Suprapubic skin (tissue), 4 donors: ENCODE measurements around the gene KSR2. TPM values are rescaled to one million over a fixed set of nuclear protein-coding genes. Genes with fewer than 3 reads are reported as not detected.

Experiments used
- DNase-seq, 2 donors: peaks; one replicate each; pipeline ENCODE4 v3.0.0-alpha.2; 2019; ENCODE audit warnings: low spot score in 2 of 2
- H3K27ac ChIP-seq: fragments of 200-600 bp; sonication (generic); one replicate; pipeline ENCODE4 v1.5.1; 2019
- H3K27me3 ChIP-seq: fragments of 200-600 bp; sonication (generic); one replicate; pipeline ENCODE4 v1.5.1; 2019
- H3K36me3 ChIP-seq: fragments of 200-600 bp; sonication (generic); one replicate; pipeline ENCODE4 v1.5.1; 2019
- H3K4me1 ChIP-seq: fragments of 200-600 bp; sonication (generic); one replicate; pipeline ENCODE4 v1.5.1; 2019
- H3K4me3 ChIP-seq: fragments of 200-600 bp; sonication (generic); one replicate; pipeline ENCODE4 v1.5.1; 2019; ENCODE audit warnings: mild to moderate bottlenecking
- H3K9me3 ChIP-seq: fragments of 200-600 bp; sonication (generic); one replicate; pipeline ENCODE4 v1.5.1; 2019
- EP300 ChIP-seq: sonication (generic); formaldehyde crosslinking; IDR thresholded peaks from one replicate; pipeline ENCODE4 v1.6.1; 2017; ENCODE audit warnings: antibody characterized with exemption
- POLR2A ChIP-seq, 2 donors: fragments of 450-650 bp; IDR thresholded peaks; one replicate each; pipeline ENCODE4 v1.6.1; 2017; ENCODE audit warnings: antibody characterized with exemption in 2 of 2, mild to moderate bottlenecking in 2 of 2, moderate library complexity in 2 of 2
- POLR2AphosphoS5 ChIP-seq, 3 donors: sonication (generic); formaldehyde crosslinking; IDR thresholded peaks; one replicate each; pipeline ENCODE4 v1.6.1; 2017; ENCODE audit warnings: antibody characterized with exemption in 3 of 3
- WGBS: methylation state at CpG from one replicate; pipeline ENCODE4 v1.1.5; 2018; 5-methylcytosine and 5-hydroxymethylcytosine counted together
- total RNA-seq, 4 donors: library from RNA; depleted of rRNA; stranded (reverse); fragments of >200 nt; gene quantifications; one replicate each; pipeline ENCODE4 v1.1.0, GENCODE V29; 2016
- TF ChIP-seq, protein P1 (sequence below), 2 donors: fragments of 200-600 bp in 1 of 2; fragments of 450-650 bp in 1 of 2; sonication (generic) in 1 of 2; IDR thresholded peaks; one replicate each; pipeline ENCODE4 v1.5.1; 2016 to 2019; ENCODE audit warnings: antibody characterized with exemption in 2 of 2, mild to moderate bottlenecking in 1 of 2, moderate library complexity in 1 of 2

The KSR2 gene
- total RNA-seq, 4 donors from 2014 or later: 0.24 to 0.39 (median 0.38) TPM; not detected in 1

DNA sequence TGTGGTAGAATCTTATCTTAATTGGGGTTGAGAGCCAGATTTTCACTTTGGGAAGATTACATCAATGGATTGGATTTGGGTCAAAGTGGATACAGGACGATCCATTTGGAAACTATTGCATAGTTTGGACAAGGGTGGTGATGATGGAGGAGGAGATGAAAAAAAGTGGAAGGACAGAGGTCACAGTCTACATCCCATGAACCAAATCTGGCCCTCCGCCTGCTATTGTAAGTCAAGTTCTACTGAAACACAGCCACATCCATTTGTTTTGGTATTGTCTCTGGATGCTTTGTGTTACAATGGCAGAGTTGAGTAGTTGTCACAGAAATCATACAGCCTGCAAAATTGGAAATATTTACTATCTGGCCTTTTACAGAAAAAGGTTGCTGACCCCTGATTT, 310.6 kb downstream of the KSR2 start:
- Histone ChIP-seq H3K4me3 (no peak overlapping the region), H3K9me3 (no peaks in the 10 kb centered on the region), H3K4me1 (no peaks in the 10 kb centered on the region), H3K27me3 (no peaks in the 10 kb centered on the region), H3K27ac (no peak overlapping the region), H3K36me3 (no peaks in the 10 kb centered on the region)
- WGBS: 72% methylated on average over 2 of the region's 2 CpGs
- TF ChIP-seq POLR2A (IDR thresholded peaks at IDR 0.05) (no peak), EP300 (no peak), POLR2AphosphoS5 (IDR thresholded peaks at IDR 0.05) (no peak)
- TF ChIP-seq, protein P1, sequence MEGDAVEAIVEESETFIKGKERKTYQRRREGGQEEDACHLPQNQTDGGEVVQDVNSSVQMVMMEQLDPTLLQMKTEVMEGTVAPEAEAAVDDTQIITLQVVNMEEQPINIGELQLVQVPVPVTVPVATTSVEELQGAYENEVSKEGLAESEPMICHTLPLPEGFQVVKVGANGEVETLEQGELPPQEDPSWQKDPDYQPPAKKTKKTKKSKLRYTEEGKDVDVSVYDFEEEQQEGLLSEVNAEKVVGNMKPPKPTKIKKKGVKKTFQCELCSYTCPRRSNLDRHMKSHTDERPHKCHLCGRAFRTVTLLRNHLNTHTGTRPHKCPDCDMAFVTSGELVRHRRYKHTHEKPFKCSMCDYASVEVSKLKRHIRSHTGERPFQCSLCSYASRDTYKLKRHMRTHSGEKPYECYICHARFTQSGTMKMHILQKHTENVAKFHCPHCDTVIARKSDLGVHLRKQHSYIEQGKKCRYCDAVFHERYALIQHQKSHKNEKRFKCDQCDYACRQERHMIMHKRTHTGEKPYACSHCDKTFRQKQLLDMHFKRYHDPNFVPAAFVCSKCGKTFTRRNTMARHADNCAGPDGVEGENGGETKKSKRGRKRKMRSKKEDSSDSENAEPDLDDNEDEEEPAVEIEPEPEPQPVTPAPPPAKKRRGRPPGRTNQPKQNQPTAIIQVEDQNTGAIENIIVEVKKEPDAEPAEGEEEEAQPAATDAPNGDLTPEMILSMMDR (IDR thresholded peaks at IDR 0.05): no peak
- no peak for DNase-seq

DNA sequence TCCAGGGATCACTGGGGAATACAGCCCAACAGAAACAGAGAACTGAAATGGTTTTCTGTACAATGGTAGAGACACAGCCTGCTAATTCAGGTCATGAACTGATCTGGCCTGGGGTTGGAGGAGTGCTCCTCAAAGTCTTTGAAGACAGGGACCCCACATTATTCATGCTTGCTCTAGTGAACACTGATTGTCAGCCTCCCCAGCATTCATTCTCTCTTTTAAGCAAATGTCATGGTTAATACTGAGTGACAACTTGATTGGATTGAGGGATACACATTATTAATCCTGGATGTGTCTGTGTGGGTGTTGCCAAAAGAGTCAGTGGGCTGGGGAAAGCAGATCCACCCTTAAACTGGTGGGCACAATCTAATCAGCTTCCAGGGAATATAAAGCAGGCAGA, 319.0 kb downstream of the KSR2 start:
- Histone ChIP-seq H3K4me3 (no peak overlapping the region), H3K36me3 (no peaks in the 10 kb centered on the region), H3K27ac (no peak overlapping the region), H3K27me3 (peaks cover 13% of the 10 kb centered on the region), H3K9me3 (peaks cover 5% of the 10 kb centered on the region), H3K4me1 (no peaks in the 10 kb centered on the region)
- TF ChIP-seq, protein P1 (IDR thresholded peaks at IDR 0.05): no peak
- TF ChIP-seq POLR2AphosphoS5 (IDR thresholded peaks at IDR 0.05) (no peak), POLR2A (IDR thresholded peaks at IDR 0.05) (no peak), EP300 (no peak)
- DNase-seq: no peak

DNA sequence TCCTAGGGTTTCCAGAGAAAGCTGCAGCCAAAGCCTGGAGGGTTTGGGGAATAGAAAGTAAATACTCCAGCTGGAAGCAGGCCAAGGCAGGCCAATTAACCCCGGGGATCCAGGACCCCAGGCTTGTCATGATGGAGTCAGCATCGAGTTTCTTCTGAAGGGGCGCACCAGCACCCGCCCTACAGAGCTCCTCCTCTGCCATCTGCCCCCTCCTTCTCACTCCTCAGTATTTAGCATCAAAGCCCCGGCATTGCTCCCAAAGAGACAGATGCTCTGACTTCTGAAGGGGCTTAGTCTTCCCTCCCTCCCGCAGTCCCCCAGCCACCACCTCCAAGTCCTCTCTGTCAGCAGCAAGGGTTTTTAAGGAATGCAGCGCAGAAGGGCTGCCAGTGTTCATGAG, 322.3 kb downstream of the KSR2 start:
- WGBS: 12% methylated on average over 7 of the region's 7 CpGs
- H3K9me3 ChIP-seq: peaks cover 1% of the 10 kb centered on the region
- no peak for DNase-seq
- H3K36me3 ChIP-seq: no peaks in the 10 kb centered on the region
- TF ChIP-seq POLR2A (IDR thresholded peaks at IDR 0.05): no peak
- TF ChIP-seq EP300: no peak
- TF ChIP-seq, protein P1 (IDR thresholded peaks at IDR 0.05): no peak
- TF ChIP-seq POLR2AphosphoS5 (IDR thresholded peaks at IDR 0.05): no peak
- H3K4me3 ChIP-seq: no peak overlapping the region
- H3K27me3 ChIP-seq: peaks cover 13% of the 10 kb centered on the region
- H3K4me1 ChIP-seq: no peaks in the 10 kb centered on the region
- H3K27ac ChIP-seq: no peak overlapping the region

DNA sequence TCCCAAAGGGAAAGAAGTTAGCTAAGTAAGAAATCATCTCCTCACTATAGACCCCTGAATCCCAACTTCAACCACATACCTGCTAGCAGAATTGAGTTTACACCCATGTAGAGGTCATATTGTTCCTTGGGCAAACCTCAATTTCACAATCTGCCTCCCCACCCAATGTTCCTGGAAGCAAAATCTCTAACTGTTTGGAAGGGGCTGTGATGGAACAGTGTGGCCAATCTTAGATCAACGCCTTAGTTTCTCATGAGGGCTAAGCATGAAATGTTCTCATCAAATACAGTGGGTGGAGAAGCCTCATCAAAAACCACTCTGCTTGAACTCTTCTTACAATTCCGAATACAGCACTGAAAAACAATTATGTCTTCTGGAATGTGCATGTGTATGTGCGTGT, 323.3 kb downstream of the KSR2 start:
- no peak overlapping the region for H3K4me3 ChIP-seq
- peaks cover 13% of the 10 kb centered on the region for H3K27me3 ChIP-seq
- DNase-seq: no peak
- no peak overlapping the region for H3K27ac ChIP-seq
- H3K36me3 ChIP-seq: no peaks in the 10 kb centered on the region
- peak in 1 of 3 donors; percentile 39 for TF ChIP-seq POLR2AphosphoS5 (IDR thresholded peaks at IDR 0.05)
- no peak for TF ChIP-seq EP300
- WGBS: 58% methylated on average over 3 of the region's 3 CpGs
- H3K9me3 ChIP-seq: no peaks in the 10 kb centered on the region
- H3K4me1 ChIP-seq: no peaks in the 10 kb centered on the region

DNA sequence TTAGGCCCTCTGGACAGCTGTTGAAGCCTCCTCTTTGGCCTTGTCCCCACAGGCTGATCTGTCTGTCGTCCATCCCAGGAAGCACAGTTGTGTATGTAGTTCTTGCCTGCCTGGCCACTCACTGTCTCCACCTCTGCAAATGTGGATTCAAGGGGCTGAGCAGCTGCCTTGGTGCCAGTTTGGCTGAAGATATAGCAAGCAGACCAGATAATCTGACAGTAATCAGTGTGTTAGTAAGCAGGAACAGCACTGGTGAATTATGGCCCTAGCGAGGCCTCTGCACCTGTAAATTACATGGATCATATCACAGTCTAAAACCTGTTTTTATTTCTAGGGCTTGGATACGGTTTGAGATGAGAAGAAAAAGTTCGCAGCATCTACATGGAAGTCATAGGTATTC, 324.8 kb downstream of the KSR2 start:
- TF ChIP-seq POLR2AphosphoS5 (IDR thresholded peaks at IDR 0.05) (no peak), EP300 (no peak), POLR2A (IDR thresholded peaks at IDR 0.05) (no peak)
- TF ChIP-seq, protein P1 (IDR thresholded peaks at IDR 0.05): no peak
- 74% methylated on average over 4 of the region's 4 CpGs for WGBS
- DNase-seq: no peak

DNA sequence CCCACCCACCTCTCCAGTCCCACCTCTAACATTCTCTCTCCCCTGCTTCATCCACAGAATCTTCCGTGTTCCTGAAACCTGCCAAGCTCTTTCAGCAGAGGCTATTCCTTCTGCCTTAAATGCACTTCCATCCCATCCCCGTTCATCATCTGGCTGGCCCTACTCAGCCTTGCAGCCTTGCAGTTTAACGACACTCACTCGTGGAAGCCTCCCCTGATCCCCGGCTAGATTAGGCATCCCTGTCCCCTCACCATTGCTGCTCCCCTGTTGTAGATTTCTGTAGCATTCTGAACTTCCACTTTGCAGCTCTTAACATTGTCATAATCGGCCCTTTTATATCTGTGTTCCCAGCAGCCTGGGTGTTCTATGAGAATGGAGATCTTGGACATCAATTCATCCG, 326.9 kb downstream of the KSR2 start:
- no peak for DNase-seq
- H3K4me3 ChIP-seq: no peak overlapping the region
- no peaks in the 10 kb centered on the region for H3K4me1 ChIP-seq
- 80% methylated on average over 7 of the region's 7 CpGs for WGBS
- H3K27me3 ChIP-seq: peaks cover 10% of the 10 kb centered on the region
- H3K9me3 ChIP-seq: no peaks in the 10 kb centered on the region
- TF ChIP-seq POLR2A (IDR thresholded peaks at IDR 0.05) (no peak), EP300 (no peak), POLR2AphosphoS5 (IDR thresholded peaks at IDR 0.05) (no peak)
- TF ChIP-seq, protein P1 (IDR thresholded peaks at IDR 0.05): no peak
- no peaks in the 10 kb centered on the region for H3K36me3 ChIP-seq
- no peak overlapping the region for H3K27ac ChIP-seq

More for the DNA sequence above, 324.8 kb downstream of the KSR2 start:
- no peak overlapping the region for H3K4me3 ChIP-seq
- no peaks in the 10 kb centered on the region for H3K36me3 ChIP-seq
- peaks cover 13% of the 10 kb centered on the region for H3K27me3 ChIP-seq
- H3K9me3 ChIP-seq: no peaks in the 10 kb centered on the region
- H3K4me1 ChIP-seq: no peaks in the 10 kb centered on the region
- H3K27ac ChIP-seq: no peak overlapping the region
